Bronchial epithelial cell (primary cell): Measurements from ENCODE around the gene STXBP1. TPM values are rescaled to one million over a fixed set of nuclear protein-coding genes. Genes with fewer than 3 reads are reported as not detected.

Experiments used
- total RNA-seq: library from RNA; depleted of rRNA; stranded (reverse); fragments of >200 nt; gene quantifications from 2 replicates; pipeline ENCODE4 v1.2.1, GENCODE V29; 2014

Gene STXBP1
- total RNA-seq, 1 donor from 2014 or later, result 17.1 TPM

Other genes starting within 250 kb of the STXBP1 start
- 4.5 and 7.0 TPM in 2 replicates for gene SLC2A8, start 215.1 kb upstream of the STXBP1 start, total RNA-seq
- gene ZNF79, start 187.9 kb upstream of the STXBP1 start, total RNA-seq, result 12.8 and 14.0 TPM in 2 replicates
- gene RPL12, start 160.9 kb upstream of the STXBP1 start, total RNA-seq, result 2,552 and 3,707 TPM in 2 replicates
- 5.3 and 10.9 TPM in 2 replicates for gene LRSAM1, start 160.8 kb upstream of the STXBP1 start, total RNA-seq
- gene CFAP157, start 94.7 kb downstream of the STXBP1 start, total RNA-seq, result under 0.01 TPM in 1 of 2 replicates, not detected in the other
- 26.6 and 58.9 TPM in 2 replicates for gene PTRH1, start 103.4 kb downstream of the STXBP1 start, total RNA-seq
- not detected in 2 replicates for gene TTC16, start 103.8 kb downstream of the STXBP1 start, total RNA-seq
- gene TOR2A, start 123.0 kb downstream of the STXBP1 start, total RNA-seq, result 1.8 and 4.6 TPM in 2 replicates
- gene SH2D3C, start 166.4 kb downstream of the STXBP1 start, total RNA-seq, result 0.26 TPM in 1 of 2 replicates, not detected in the other
- 78.5 and 81.7 TPM in 2 replicates for gene CDK9, start 173.8 kb downstream of the STXBP1 start, total RNA-seq
- gene FPGS, start 190.6 kb downstream of the STXBP1 start, total RNA-seq, result 46.9 and 70.0 TPM in 2 replicates
- 0.13 and 2.4 TPM in 2 replicates for gene ENG, start 242.4 kb downstream of the STXBP1 start, total RNA-seq